ENCODE results near the gene INSIG2.
A peak's percentile ranks its signal among the peaks of the same experiment; 100 is the strongest.

The INSIG2 gene

GRCh38 chr2:118056165-118056534 is 32.1 kb upstream of the INSIG2 start:
- TF ChIP-seq, protein P1, sequence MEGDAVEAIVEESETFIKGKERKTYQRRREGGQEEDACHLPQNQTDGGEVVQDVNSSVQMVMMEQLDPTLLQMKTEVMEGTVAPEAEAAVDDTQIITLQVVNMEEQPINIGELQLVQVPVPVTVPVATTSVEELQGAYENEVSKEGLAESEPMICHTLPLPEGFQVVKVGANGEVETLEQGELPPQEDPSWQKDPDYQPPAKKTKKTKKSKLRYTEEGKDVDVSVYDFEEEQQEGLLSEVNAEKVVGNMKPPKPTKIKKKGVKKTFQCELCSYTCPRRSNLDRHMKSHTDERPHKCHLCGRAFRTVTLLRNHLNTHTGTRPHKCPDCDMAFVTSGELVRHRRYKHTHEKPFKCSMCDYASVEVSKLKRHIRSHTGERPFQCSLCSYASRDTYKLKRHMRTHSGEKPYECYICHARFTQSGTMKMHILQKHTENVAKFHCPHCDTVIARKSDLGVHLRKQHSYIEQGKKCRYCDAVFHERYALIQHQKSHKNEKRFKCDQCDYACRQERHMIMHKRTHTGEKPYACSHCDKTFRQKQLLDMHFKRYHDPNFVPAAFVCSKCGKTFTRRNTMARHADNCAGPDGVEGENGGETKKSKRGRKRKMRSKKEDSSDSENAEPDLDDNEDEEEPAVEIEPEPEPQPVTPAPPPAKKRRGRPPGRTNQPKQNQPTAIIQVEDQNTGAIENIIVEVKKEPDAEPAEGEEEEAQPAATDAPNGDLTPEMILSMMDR (IDR thresholded peaks at IDR 0.05; ENCODE audit: control extremely low read depth, extremely low read depth, low read depth, missing control alignments): no peak
- DNase-seq (ENCODE audit: extremely low spot score): peak; percentile 42
- ChIA-PET CTCF (interaction anchor here (1.2 to 25.2 kb wide), 4 partner anchors 5 to 52 kb away, joined by 4 to 486 read pairs (median 246); no protein-coding TSS in a partner anchor), POLR2A (no interaction called here)

DNA sequence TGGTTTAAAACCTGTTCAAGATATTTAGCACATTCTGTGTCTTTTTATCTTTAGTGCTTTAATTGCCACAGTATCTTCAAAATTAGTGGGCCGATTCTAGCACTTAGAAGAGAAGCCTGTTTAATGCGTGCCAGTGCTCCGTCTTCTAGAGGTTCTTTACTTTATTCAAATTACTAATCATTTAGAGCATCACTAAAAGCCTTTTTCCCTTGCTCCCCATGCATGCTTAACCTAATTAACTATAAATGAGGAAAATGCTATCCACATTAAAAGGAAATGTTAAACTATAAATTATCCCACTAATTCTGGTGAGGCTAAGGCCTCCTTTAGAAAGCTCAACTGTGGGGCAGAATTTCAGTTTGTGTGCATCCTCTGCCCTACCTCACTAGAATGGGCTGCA is 31.5 kb upstream of the INSIG2 start:
- DNase-seq (ENCODE audit: extremely low spot score): no peak
- ChIA-PET CTCF (interaction anchor here (1.2 to 25.2 kb wide), 4 partner anchors 4 to 53 kb away, joined by 4 to 486 read pairs (median 246); no protein-coding TSS in a partner anchor), POLR2A (no interaction called here)
- TF ChIP-seq, protein P1 (IDR thresholded peaks at IDR 0.05; ENCODE audit: control extremely low read depth, extremely low read depth, low read depth, missing control alignments): no peak

- no peak for DNase-seq (ENCODE audit: extremely low spot score)
- POLR2A ChIA-PET: no interaction called here
- TF ChIP-seq, protein P1 (IDR thresholded peaks at IDR 0.05; ENCODE audit: control extremely low read depth, extremely low read depth, low read depth, missing control alignments): no peak
- CTCF ChIA-PET: interaction anchor here (0.9 to 22.5 kb wide), 2 partner anchors 15 to 56 kb away, joined by 3 to 486 read pairs; no protein-coding TSS in a partner anchor
Measured at GRCh38 chr2:118058951-118059350, 29.3 kb upstream of the INSIG2 start.

DNA sequence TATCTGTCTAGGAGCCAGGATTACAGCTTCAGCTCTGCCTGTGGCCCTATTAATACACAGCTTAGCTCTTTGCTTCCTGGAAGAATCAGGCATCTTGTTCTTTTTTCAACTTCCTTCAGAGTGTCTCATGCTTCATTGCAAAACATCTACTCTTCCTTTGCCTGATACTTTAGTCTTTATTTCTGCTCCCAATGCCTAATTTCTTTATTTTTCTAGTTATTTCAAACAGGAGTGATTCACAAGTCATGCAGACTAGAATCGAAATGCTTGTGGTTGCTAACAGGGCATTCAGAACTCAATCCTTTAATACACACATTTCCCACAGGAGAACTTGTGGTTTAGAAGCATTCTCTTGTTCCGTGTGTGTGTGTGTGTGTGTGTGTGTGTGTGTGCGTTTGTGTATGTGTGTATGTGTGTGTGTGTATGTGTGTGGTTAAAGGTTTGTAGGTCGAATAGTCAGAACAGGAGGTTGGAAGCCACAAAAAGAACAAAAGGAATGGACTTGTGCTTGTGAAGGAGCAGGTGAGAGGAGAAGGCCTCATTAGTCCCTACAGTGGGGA is 28.3 kb upstream of the INSIG2 start:
- POLR2A ChIA-PET: no interaction called here
- CTCF ChIA-PET: interaction anchor here (0.9 to 22.5 kb wide), 13 partner anchors 10 to 71 kb away, joined by 3 to 486 read pairs (median 5); no protein-coding TSS in a partner anchor
- TF ChIP-seq, protein P1 (IDR thresholded peaks at IDR 0.05; ENCODE audit: control extremely low read depth, extremely low read depth, low read depth, missing control alignments): no peak
- no peak for DNase-seq (ENCODE audit: extremely low spot score)

GRCh38 chr2:118061135-118061955 is 26.9 kb upstream of the INSIG2 start:
- DNase-seq (ENCODE audit: extremely low spot score): peak; percentile 38
- ChIA-PET POLR2A (no interaction called here), CTCF (interaction anchor here (0.6 to 22.5 kb wide), 25 partner anchors 9 to 794 kb away, joined by 3 to 486 read pairs (median 4); partner anchors contain the start of genes DDX18 and INSIG2)
- TF ChIP-seq, protein P1 (IDR thresholded peaks at IDR 0.05; ENCODE audit: control extremely low read depth, extremely low read depth, low read depth, missing control alignments): peak; percentile 52

DNA sequence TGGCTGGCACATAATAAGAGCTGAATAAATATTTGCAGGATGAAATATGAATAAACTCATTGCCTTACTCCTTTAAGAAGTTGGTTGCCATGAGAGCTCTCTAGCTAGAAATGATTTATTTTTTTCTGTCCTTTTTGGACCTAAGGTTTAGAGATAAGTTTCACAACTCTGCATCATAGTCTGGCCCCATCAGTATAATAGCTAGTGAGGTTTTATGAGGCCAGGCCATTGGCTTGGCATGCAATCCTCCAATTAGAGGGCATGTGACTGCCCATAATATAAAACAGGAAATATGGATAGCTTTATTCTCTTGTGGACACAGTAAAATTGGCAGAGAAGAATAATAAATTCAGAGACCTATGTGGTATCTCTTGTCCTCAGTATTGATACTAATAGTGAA is 26.2 kb upstream of the INSIG2 start:
- POLR2A ChIA-PET: no interaction called here
- DNase-seq (ENCODE audit: extremely low spot score): no peak
- TF ChIP-seq, protein P1 (IDR thresholded peaks at IDR 0.05; ENCODE audit: control extremely low read depth, extremely low read depth, low read depth, missing control alignments): no peak
- CTCF ChIA-PET: interaction anchor here (0.7 to 22.5 kb wide), 14 partner anchors 12 to 793 kb away, joined by 3 to 486 read pairs (median 4); partner anchors contain the start of gene CCDC93

Measured in GM10248 (cell line).